GM12878 (cell line): ENCODE results near the gene KLHL7. TPM values are rescaled to one million over a fixed set of nuclear protein-coding genes. Genes with fewer than 3 reads are reported as not detected.

Experiments
- ATAC-seq: fragments of 200-7000 bp; cut with Tn5 transposase; 3 replicates; pipeline ENCODE4 v1.9.1; 2020; ENCODE audit warnings: mild to moderate bottlenecking, moderate library complexity
- BruUV-seq: library from RNA; stranded (reverse); fragments of 400-500 nt; replicated peaks from 2 replicates; lab custom pipeline; 2021; lab: Mats Ljungman, UMichigan
- CTCF ChIA-PET: fragments of 300-600 bp; sonication (Branson Sonifier 250); formaldehyde crosslinking; extraction: SDS; loops from one replicate; lab custom pipeline; 2021; ENCODE audit warnings: inconsistent platforms; lab: Yijun Ruan, JAX
- POLR2A ChIA-PET: fragments of 350-600 bp; formaldehyde crosslinking; extraction: SDS; loops from one replicate; lab custom pipeline; 2021; ENCODE audit warnings: inconsistent platforms; lab: Charles Lee
- RAD21 ChIA-PET: fragments of 300-600 bp; sonication (Branson Sonifier 250); formaldehyde crosslinking; loops from one replicate; lab custom pipeline; 2023; ENCODE audit warnings: antibody characterized with exemption; ENCODE audit not compliant: unreplicated experiment; lab: Charles Lee
- SMC1A ChIA-PET: fragments of 300-600 bp; sonication (Branson Sonifier 250); formaldehyde crosslinking; loops from one replicate; lab custom pipeline; 2023; ENCODE audit not compliant: unreplicated experiment, uncharacterized antibody; lab: Charles Lee
- DNase-seq: peaks from one replicate; pipeline ENCODE4 v3.0.0-alpha.2; 2011; ENCODE audit warnings: low read depth, low spot score
- FAIRE-seq: peaks from 3 replicates; lab custom pipeline; 2011; peaks lifted over from hg19 to GRCh38; lab: Jason Lieb, UNC
- H2AFZ ChIP-seq: 2 replicates; pipeline ENCODE4 v1.6.0; 2011; ENCODE audit warnings: low read depth, low read length, control low read depth; ENCODE audit not compliant: control insufficient read depth
- H3K27ac ChIP-seq: 2 replicates; pipeline ENCODE4 v1.5.1; 2011; ENCODE audit warnings: control low read depth; ENCODE audit not compliant: control insufficient read depth, insufficient read depth
- H3K27me3 ChIP-seq, 2 experiments: replicated peaks in 1 of 2; 2 replicates each; pipeline versions ENCODE4 v1.6.0 to v1.6.1; 2011; ENCODE audit warnings: low read length in 1 of 2; ENCODE audit not compliant: control insufficient read depth in 2 of 2, insufficient read depth in 2 of 2
- H3K36me3 ChIP-seq, 2 experiments: 2 replicates each; pipeline ENCODE4 v1.5.1; 2011; ENCODE audit warnings: low read length in 1 of 2; ENCODE audit not compliant: control insufficient read depth in 2 of 2, insufficient read depth in 2 of 2
- H3K4me1 ChIP-seq: 2 replicates; pipeline ENCODE4 v1.6.1; 2011; ENCODE audit warnings: mild to moderate bottlenecking, low read length, moderate library complexity, mixed read lengths; ENCODE audit not compliant: control insufficient read depth, insufficient read depth
- H3K4me2 ChIP-seq: 2 replicates; pipeline ENCODE4 v1.6.0; 2011; ENCODE audit warnings: control low read depth; ENCODE audit not compliant: control insufficient read depth, insufficient read depth
- H3K4me3 ChIP-seq: fragments of 200-600 bp; sonication (generic); 2 replicates; pipeline ENCODE4 v1.5.1; 2016
- H3K79me2 ChIP-seq: 2 replicates; pipeline ENCODE4 v1.6.0; 2011; ENCODE audit warnings: low read length; ENCODE audit not compliant: control insufficient read depth, insufficient read depth
- H3K9ac ChIP-seq: 2 replicates; pipeline ENCODE4 v1.8.0; 2011; ENCODE audit warnings: low read length, control low read depth, mixed read lengths; ENCODE audit not compliant: control insufficient read depth, insufficient read depth
- H3K9me3 ChIP-seq: replicated peaks from 3 replicates; pipeline ENCODE4 v1.5.1; 2011; ENCODE audit warnings: mild to moderate bottlenecking, low read length; ENCODE audit not compliant: control insufficient read depth, insufficient read depth
- H4K20me1 ChIP-seq: 2 replicates; pipeline ENCODE4 v1.6.0; 2011; ENCODE audit not compliant: control insufficient read depth, insufficient read depth
- E4F1 ChIP-seq: fragments of 450-650 bp; IDR thresholded peaks from 2 replicates; pipeline ENCODE4 v1.6.1; 2018; ENCODE audit warnings: borderline replicate concordance, mild to moderate bottlenecking; ENCODE audit not compliant: partially characterized antibody
- IKZF2 ChIP-seq, 2 experiments: fragments of 450-650 bp; IDR thresholded peaks; 2 replicates each; pipeline ENCODE4 v1.6.1; 2017; ENCODE audit warnings: mild to moderate bottlenecking in 2 of 2, moderate library complexity in 2 of 2
- JUND ChIP-seq: IDR thresholded peaks from 2 replicates; pipeline ENCODE4 v1.6.1; 2012; ENCODE audit warnings: low read depth, mild to moderate bottlenecking, low read length, improper control_type of control experiment, moderate library complexity
- NRF1 ChIP-seq: conservative IDR thresholded peaks from 2 replicates; pipeline ENCODE4 v1.6.1; 2011; ENCODE audit warnings: mild to moderate bottlenecking, low read depth, low read length, improper control_type of control experiment
- PBX3 ChIP-seq: IDR thresholded peaks from 2 replicates; pipeline ENCODE4 v1.6.1; 2011; ENCODE audit warnings: mild to moderate bottlenecking, low read depth, low read length, moderate library complexity; ENCODE audit not compliant: insufficient replicate concordance
- PKNOX1 ChIP-seq: fragments of 450-650 bp; IDR thresholded peaks from 2 replicates; pipeline ENCODE4 v1.6.1; 2016; ENCODE audit warnings: mild to moderate bottlenecking
- PML ChIP-seq: IDR thresholded peaks from 2 replicates; pipeline ENCODE4 v1.6.1; 2012; ENCODE audit warnings: low read length, inconsistent platforms
- RB1 ChIP-seq: fragments of 450-650 bp; formaldehyde crosslinking; IDR thresholded peaks from 2 replicates; pipeline ENCODE4 v1.6.1; 2017; ENCODE audit warnings: mild to moderate bottlenecking, borderline replicate concordance
- SMAD1 ChIP-seq: fragments of 450-650 bp; IDR thresholded peaks from 2 replicates; pipeline ENCODE4 v1.6.1; 2018; ENCODE audit warnings: mild to moderate bottlenecking, low read depth; ENCODE audit not compliant: partially characterized antibody
- TBL1XR1 ChIP-seq: IDR thresholded peaks from 2 replicates; pipeline ENCODE4 v1.6.1; 2012; ENCODE audit warnings: low read depth, low read length, improper control_type of control experiment
- USF2 ChIP-seq: IDR thresholded peaks from 2 replicates; pipeline ENCODE4 v1.6.1; 2011; ENCODE audit warnings: low read depth, low read length, improper control_type of control experiment, borderline replicate concordance
- ZBTB33 ChIP-seq: fragments of 450-650 bp; IDR thresholded peaks from 2 replicates; pipeline ENCODE4 v1.6.1; 2017; ENCODE audit warnings: mild to moderate bottlenecking
- WGBS: methylation state at CpG from one replicate; pipeline ENCODE4 v1.1.6; 2016; ENCODE audit warnings: low lambda C conversion rate; ENCODE audit not compliant: insufficient replicate concordance, insufficient coverage; ENCODE audit errors: missing lambda C conversion rate; 5-methylcytosine and 5-hydroxymethylcytosine counted together
- in situ Hi-C: fragments of 300-500 bp; cut with MboI; formaldehyde crosslinking; loops from 9 replicates; pipeline ENCODE4 v1.14.3; 2018; ENCODE audit warnings: mixed read lengths
- intact Hi-C: fragments of 100-400 bp; cut with micrococcal nuclease; formaldehyde crosslinking; loops from one replicate; pipeline ENCODE4 v1.14.2; 2022; ENCODE audit not compliant: unreplicated experiment
- polyA plus RNA-seq, 11 experiments: library from polyadenylated mRNA; depleted of rRNA in 4 of 11; unstranded in 6 of 11; stranded (reverse) in 5 of 11; fragments of >200 nt; fragmentation: Nextera tagmentation in 4 of 11; fragmentation: Illumina TruSeq in 1 of 11; extraction: Ambion mirVana in 4 of 11; extraction: Trizol in 1 of 11; gene quantifications; 1 replicate in 1 of 11; 2 replicates in 10 of 11; pipeline versions ENCODE4 v1.2.1 to v1.2.3, GENCODE V29; 2011 to 2016; ENCODE audit warnings: inconsistent platforms in 2 of 11, missing spikeins in 2 of 11, low read depth in 1 of 11
- total RNA-seq, 4 experiments: library from RNA; depleted of rRNA in 3 of 4; stranded (reverse); fragments of >200 nt in 3 of 4; fragmentation: Illumina TruSeq in 1 of 4; extraction: Trizol in 1 of 4; gene quantifications; 2 replicates each; pipeline versions ENCODE4 v1.2.1 to v1.2.3, GENCODE V29; 2013 to 2021

KLHL7 gene
- total and polyA plus RNA-seq, 10 of the 15 experiments (the other 5 are each of a cell fraction or from before 2014, with no cell fraction given) = 6.4 to 38.7 (median 20.9) TPM

GRCh38 chr7:23114896-23115295, 9.3 kb downstream of the KLHL7 start:
- no peak overlapping the region for H3K9ac ChIP-seq
- ATAC-seq (no peak), FAIRE-seq (no peak), DNase-seq (no peak)
- no peak overlapping the region for H3K27ac ChIP-seq
- POLR2A ChIA-PET = interaction anchor here (0.6 to 2.2 kb wide), 3 partner anchors 10 to 14 kb away, joined by 3 to 7 read pairs (median 3); no protein-coding TSS in a partner anchor
- intact Hi-C loops (no loop called here), in situ Hi-C loops (no loop called here)
- SMC1A ChIA-PET = interaction anchor here (1.3 to 1.4 kb wide), 4 partner anchors 14 to 59 kb away, joined by 3 to 4 read pairs (median 4); no protein-coding TSS in a partner anchor
- CTCF ChIA-PET = interaction anchor here (0.7 to 2.1 kb wide), 7 partner anchors 13 to 66 kb away, joined by 3 to 8 read pairs (median 4); partner anchors contain the start of gene NUP42
- no peak overlapping the region for H3K4me2 ChIP-seq
- H3K36me3 ChIP-seq = no peaks in the 10 kb centered on the region
- RAD21 ChIA-PET = no interaction called here
- 64% methylated on average over 3 of the region's 3 CpGs for WGBS
- H4K20me1 ChIP-seq = no peaks in the 10 kb centered on the region
- H3K4me1 ChIP-seq = no peaks in the 10 kb centered on the region; the same call in 1 of the 2 replicates
- BruUV-seq = no TSS peak
- H3K79me2 ChIP-seq = no peaks in the 10 kb centered on the region
- H3K4me3 ChIP-seq = no peak overlapping the region
- no peak overlapping the region for H2AFZ ChIP-seq
- no peaks in the 10 kb centered on the region for H3K9me3 ChIP-seq
- H3K27me3 ChIP-seq = no peaks in the 10 kb centered on the region
- TF ChIP-seq ZBTB33 (no peak), RB1 (no peak), PKNOX1 (no peak), USF2 (no peak), TBL1XR1 (no peak), SMAD1 (no peak), IKZF2 (IDR thresholded peaks at IDR 0.05) (no peak), PBX3 (no peak), NRF1 (no peak), JUND (no peak), E4F1 (no peak), PML (no peak)
